Adrenal gland (tissue), 5 donors: Measurements from ENCODE around the gene ZCCHC18.

Experiments
- CTCF ChIP-seq, 6 experiments: fragments of 450-650 bp in 4 of 6; fragments of 200-600 bp in 2 of 6; sonication (generic) in 1 of 6; IDR thresholded peaks; 1 replicate in 5 of 6; 2 replicates in 1 of 6; pipeline versions ENCODE4 v1.5.1 to v1.8.0; 2016 to 2021; ENCODE audit warnings: antibody characterized with exemption in 6 of 6, mild to moderate bottlenecking in 2 of 6, moderate library complexity in 1 of 6
- POLR2A ChIP-seq, 2 donors: fragments of 450-650 bp; IDR thresholded peaks; one replicate each; pipeline ENCODE4 v1.6.1; 2017; ENCODE audit warnings: antibody characterized with exemption in 2 of 2, mild to moderate bottlenecking in 2 of 2, moderate library complexity in 1 of 2
- donor health status: DM: no; HTN: no; CAD: no.

- no peak for TF ChIP-seq CTCF (IDR thresholded peaks at IDR 0.05)
- no peak for TF ChIP-seq POLR2A (IDR thresholded peaks at IDR 0.05)
Observed at GRCh38 chrX:104134583-104135261, 22.4 kb downstream of the ZCCHC18 start.
